ENCODE data around the gene SMARCD2.
A peak's percentile ranks its signal among the peaks of the same experiment; 100 is the strongest.
"Not testable (repeated sequence)": the region's sequence is repeated elsewhere in the genome, so short reads cannot be mapped to it uniquely, and the experiment has no call there.

SMARCD2 gene

GRCh38 chr17:63816123-63816522, 26.4 kb downstream of the SMARCD2 start:
- FAIRE-seq (no peak), DNase-seq (ENCODE audit: low spot score) (no peak)

GRCh38 chr17:63809970-63810369, 32.5 kb downstream of the SMARCD2 start:
- DNase-seq (ENCODE audit: low spot score) (no peak), FAIRE-seq (no peak)

GRCh38 chr17:63805591-63805990, 36.9 kb downstream of the SMARCD2 start:
- FAIRE-seq (no peak), DNase-seq (ENCODE audit: low spot score) (no peak)

GRCh38 chr17:63804328-63804727, 38.2 kb downstream of the SMARCD2 start:
- no peak for FAIRE-seq
- DNase-seq (ENCODE audit: low spot score), result no peak

GRCh38 chr17:63800783-63801182, 41.7 kb downstream of the SMARCD2 start:
- DNase-seq (ENCODE audit: low spot score) (no peak), FAIRE-seq (no peak)

GRCh38 chr17:63798572-63799106, 43.8 kb downstream of the SMARCD2 start:
- no peak for DNase-seq (ENCODE audit: low spot score)
- FAIRE-seq, result no peak

- not testable (repeated sequence) for FAIRE-seq; DNase-seq (ENCODE audit: low spot score)
These were observed 46.1 kb downstream of the SMARCD2 start for GRCh38 chr17:63796375-63796774.

- FAIRE-seq (no peak), DNase-seq (ENCODE audit: low spot score) (no peak)
These were observed 50.3 kb downstream of the SMARCD2 start for GRCh38 chr17:63792055-63792729.

- DNase-seq (ENCODE audit: low spot score) (no peak), FAIRE-seq (no peak)
These were observed 52.4 kb downstream of the SMARCD2 start for GRCh38 chr17:63790057-63790456.

- DNase-seq (ENCODE audit: low spot score), result no peak
- no peak for FAIRE-seq
These were observed 55.3 kb downstream of the SMARCD2 start for GRCh38 chr17:63786971-63787711.

- no peak for FAIRE-seq
- DNase-seq (ENCODE audit: low spot score), result no peak
These were observed 56.4 kb downstream of the SMARCD2 start for GRCh38 chr17:63786117-63786516.

GRCh38 chr17:63785556-63785955, 56.9 kb downstream of the SMARCD2 start:
- FAIRE-seq (peak; percentile 2), DNase-seq (ENCODE audit: low spot score) (no peak)

- FAIRE-seq (no peak), DNase-seq (ENCODE audit: low spot score) (no peak)
These were observed 59.0 kb downstream of the SMARCD2 start for GRCh38 chr17:63783522-63783921.
